ENCODE results near the gene GRAMD2B.
"Not testable (repeated sequence)": the region's sequence is repeated elsewhere in the genome, so short reads cannot be mapped to it uniquely, and the experiment has no call there.

GRAMD2B gene

DNA sequence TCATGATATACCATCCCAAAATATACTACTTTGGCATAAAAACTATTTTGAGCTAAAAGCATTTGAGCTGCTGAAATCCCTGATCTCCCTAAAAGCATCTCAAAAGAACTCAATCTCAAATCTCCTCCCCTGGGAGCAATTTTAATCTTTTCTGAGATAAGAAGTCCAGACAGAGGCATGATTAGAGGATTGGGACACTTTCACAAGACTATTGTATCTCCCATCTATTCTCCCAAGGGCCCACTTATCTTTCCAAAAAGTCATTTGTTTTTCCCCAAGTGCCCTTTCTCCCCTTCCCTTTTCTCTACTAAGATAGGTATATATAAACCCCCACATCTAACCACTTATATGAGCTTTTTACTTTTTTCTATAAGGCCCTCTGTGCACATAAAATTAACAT, 92.1 kb downstream of the GRAMD2B start:
- DNase-seq: peak; percentile 51 to 63

DNA sequence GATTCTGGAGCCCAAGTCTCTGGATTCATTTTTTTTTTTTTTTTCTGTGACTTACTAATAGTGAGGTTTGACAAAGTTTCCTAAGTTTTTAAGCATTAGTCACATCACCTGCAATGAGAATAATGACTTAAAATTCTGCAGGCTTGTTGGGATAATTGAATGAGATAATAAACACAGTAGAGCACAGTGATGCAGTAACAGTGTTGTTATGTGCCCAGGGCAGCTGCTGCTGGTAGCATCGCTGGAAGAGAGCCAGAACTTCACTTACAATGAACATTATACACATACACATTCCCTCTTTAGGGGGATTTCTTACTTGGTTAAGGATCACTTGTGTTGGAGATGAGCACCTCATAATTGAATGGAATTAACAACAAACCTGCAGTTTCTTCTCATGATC, 92.9 kb downstream of the GRAMD2B start:
- DNase-seq: peak; percentile 64 to 88

DNA sequence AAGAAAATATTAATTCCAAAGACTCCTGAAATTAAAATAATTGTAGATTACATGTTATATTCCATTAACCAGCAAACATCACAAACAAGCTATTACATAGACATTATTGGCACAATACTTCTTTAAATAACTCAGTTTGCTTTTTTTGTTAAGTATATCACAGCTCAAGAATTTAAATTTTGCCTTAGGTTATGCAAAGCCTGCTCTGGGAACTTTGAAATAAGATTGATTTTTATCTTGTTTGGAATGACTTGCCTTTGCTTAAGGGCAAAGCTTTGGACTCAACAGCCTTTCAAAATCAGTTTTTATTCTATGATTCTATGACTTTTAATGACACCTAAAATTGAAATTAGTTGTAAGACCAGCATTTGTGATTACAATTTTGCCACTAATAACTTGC, 93.6 kb downstream of the GRAMD2B start:
- no peak for DNase-seq

DNA sequence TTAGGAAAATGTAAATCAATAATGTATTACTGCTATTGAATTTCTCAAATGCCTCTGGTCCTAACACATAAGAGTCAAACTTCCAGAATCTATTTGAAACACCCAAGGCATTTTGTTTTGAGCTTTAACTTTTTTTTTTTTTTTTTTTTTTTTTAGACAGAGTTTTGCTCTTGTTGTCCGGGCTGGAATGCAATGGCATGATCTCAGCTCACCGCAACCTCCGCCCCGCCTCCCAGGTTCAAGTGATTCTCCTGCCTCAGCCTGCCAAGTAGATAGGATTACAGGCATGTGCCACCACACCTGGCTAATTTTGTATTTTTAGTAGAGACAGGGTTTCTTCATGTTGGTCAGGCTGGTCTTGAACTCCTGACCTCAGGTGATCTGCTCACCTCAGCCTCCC, 96.0 kb downstream of the GRAMD2B start:
- not testable (repeated sequence) for DNase-seq

DNA sequence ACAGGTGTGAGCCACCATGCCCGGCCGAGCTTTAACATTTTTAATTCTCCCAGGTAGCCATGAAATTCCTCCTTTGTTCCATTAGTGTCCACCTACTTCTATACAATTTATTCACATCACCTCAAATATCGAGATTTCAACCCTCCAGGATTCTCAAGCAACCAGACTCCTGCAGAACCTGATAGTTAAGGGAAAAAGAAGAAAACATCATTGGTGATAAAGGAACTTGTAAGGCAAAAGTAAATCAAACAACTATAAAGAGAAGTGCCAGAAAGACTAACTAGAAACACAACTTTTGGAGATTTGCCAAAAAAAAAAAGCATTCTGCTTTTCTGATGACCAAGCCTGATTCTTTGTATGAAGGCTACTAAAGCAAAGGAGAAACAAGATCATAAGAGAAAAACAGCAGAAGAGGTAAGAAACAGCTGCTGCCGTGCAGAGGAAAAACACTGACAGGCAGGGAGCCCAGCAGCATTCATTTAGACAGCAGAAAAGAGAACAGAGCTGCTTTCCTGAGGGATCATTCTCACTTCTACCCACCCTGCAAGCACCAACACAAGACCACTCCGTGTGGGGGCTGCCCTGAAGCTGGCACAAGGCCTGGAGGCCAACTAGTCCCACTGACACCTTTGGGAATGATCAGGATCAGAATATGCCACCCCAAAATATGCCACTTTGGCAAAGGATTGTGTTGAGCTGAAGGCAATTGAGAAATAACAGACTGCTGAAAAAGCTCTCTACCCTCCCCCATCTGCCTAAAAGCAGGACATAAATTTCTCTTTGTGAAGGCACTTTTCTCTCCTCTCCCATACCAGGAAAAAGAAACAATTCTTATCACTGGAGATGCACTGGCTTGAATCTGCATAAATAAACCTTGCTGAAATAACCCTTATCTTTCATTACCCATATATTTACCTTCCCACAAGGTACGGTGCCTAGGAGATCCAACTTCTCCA, 96.7 kb downstream of the GRAMD2B start:
- no peak for DNase-seq

DNA sequence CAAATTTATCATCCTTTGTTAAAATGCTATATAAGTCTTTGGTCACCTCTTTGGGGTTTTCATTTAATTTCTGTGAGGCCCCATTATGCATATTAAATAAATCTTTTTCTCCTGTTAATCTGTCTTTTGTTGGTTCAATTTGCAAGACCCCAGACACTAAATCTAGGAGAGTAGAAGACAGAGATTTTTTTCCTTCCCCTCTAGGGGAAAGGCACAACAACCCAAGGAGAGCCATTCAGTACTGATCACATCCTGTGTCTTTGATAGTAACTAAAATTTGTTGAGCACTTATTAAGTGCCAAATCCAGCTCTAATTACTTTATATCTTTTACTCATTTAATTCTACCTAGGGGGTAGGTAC, 97.4 kb downstream of the GRAMD2B start:
- no peak for DNase-seq

DNA sequence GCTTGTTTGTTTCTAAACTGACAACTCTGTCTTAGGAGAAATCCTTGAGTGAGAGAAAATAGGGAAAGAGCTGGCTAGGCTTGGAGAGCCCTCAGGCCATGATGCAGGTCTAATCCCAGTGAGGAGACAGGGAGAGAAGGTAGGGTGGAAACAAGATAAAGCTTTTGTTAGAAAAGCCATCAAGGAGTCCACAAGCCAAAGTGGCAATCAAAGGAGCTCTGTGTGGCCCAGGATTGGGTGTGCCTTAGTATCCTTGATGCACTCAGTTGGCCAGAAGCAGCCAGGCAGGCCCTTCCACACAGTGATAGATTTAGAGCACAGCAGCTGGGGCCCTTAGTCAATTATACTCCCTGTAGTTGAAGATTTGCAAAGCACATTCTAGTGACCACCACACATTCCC, 97.9 kb downstream of the GRAMD2B start:
- no peak for DNase-seq

DNA sequence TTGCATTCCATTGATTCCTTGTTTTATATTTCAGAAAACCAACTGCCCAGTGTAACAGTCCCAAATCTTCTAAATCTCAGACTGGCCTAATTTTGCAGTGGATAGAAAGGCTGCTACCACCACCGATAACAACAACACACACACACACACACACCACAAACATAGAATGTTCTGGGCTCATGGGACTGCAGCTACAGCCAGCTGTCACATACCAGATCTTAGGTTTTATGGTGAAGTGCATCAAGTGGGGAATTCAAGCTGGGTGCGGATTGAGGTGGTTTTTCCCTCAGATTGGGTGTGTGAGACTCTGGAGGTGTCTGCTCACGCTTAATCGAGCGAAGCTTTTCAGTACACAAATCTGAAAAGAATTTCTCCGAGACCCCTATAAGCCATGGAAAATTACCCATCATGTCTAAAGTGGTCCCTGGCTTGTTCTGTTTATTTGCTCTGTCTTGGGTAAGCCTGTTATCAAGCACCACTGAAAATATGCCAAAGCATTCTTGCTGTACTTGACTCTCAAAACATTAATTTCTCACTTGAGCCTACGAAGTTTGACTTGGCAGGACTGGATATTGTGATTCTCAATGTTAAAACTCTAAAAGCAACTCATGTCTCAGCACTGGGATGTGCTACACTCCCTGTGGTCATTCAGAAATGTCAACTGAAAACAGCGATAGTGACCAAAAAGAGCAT, 100.8 kb downstream of the GRAMD2B start:
- DNase-seq: no peak

DNA sequence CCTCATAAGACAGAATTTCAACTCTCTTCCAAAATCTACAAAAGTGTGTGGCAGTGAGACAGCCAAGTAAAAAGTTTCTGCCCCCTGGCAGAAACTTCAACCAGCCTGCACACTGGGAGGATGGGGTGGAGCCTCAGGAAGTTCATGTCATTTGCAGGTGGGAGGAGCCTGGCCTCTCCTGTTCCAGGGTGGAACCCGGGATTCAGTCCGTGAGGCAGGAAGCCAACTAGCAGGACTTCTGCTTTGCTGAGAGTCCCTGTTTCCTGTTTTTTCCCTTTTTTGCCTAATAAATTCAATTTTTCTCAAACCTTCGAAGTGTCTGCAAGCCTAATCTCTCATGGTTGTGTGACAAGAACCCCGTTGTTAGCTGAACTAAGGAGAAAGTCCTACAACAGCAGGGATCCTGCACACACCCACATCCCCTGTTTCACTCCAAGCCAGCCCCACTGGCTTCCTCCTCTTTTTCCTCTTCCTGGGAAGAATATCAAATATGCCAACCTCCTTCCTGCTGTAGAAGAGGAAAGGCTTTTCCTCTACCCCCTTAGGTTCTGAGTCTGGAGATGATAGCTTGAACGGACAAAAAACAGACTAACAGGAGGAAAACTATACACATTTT, 102.5 kb downstream of the GRAMD2B start:
- DNase-seq: no peak

DNA sequence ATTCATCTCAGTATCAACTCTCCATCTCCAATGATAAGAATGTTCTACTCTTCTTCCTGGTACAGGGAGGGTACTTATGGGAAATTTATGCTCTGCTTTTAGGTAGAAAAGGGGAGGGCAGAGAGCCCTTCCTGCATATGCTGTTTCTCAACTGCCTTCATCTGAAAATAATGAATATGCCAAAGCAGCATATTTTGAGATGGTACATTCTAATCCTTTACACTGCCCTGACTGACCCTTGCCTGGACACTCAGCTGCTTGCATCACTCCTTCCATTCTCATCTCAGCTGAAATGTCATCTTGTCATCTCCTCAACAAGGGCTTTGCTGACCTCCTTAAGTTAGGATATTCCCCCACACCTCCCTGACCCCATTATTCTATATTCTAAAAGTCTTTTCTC, 103.3 kb downstream of the GRAMD2B start:
- DNase-seq: no peak

DNA sequence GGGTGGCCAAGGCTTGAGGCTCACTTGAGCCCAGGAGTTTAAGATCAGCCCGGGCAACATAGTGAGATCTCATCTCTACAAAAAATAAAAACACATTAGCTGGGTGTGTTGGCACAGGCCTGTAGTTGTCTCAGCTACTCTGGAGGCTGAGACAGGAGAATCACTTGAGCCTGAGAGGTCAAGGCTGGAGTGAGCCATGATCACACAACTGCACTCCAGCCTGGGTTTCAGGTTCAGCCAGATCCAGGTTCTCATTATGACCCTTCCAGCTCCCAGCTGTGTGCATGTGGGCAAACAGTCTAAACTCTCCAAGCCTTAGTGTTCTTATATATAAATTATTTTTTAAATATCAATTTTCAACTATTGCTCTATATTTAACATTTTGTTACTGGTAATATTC, 103.9 kb downstream of the GRAMD2B start:
- DNase-seq: no peak

DNA sequence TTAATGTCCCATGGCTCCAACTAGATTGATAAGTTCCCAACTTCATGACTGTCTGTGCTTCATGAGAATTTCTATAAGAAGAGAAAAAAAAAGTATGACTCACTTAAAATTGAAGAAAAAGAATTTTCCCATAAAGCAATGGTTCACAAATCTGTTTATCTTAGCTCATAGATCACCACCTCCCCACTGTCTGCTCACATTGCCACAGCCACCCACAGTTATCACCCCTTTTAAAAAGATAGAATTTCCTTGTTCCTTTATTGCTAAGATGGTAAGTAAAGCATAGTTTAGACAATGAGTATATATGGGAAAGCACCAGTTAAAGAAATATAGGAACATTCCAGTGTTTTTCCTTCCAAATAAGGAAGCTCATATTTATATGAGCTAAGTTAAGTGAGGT, 104.7 kb downstream of the GRAMD2B start:
- no peak for DNase-seq

DNA sequence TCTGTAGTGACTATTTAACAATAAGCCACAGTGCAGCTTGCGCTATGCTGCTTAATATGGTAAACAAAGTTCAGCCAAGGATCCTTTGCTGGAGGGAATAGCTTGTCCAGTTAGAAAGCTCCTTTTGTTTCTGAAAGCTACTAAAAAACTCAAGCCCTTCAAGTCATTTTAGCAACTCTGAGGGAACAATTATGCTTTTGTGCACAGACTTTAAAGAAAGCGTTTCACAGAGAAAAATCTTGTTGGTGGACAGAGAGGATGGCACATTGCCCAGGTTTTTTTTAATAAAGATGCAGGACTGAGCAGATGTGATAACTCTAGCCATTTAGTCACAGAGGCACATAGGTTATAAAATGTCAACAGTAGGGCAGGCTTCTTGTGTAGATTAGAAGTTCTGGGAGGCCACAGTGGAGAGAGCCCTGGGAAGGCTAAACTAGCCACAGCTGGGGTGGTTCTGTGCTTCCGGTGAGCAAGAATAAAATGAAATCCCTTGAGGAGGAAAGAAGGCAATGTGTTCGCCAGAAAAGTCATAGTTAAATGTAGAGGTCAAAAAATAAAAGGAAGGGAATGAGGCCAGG, 108.4 kb downstream of the GRAMD2B start:
- no peak for DNase-seq

DNA sequence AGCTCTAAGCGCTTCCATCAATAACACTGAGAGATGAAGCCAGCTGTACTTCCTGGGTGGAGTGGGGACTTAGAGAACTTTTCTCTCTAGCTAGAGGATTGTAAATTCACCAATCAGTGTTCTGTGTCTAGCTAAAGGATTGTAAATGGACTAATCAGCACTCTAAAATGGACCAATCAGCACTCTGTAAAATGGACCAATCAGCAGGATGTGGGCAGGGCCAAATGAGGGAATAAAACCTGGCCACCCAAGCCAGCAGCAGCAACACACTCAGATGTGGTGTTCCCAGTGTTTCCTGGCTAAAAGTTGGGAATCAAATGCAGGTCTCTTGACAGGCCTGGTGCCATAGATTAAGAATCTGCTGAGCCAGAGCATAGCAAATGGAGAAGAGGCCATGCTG, 111.3 kb downstream of the GRAMD2B start:
- DNase-seq: no peak

DNA sequence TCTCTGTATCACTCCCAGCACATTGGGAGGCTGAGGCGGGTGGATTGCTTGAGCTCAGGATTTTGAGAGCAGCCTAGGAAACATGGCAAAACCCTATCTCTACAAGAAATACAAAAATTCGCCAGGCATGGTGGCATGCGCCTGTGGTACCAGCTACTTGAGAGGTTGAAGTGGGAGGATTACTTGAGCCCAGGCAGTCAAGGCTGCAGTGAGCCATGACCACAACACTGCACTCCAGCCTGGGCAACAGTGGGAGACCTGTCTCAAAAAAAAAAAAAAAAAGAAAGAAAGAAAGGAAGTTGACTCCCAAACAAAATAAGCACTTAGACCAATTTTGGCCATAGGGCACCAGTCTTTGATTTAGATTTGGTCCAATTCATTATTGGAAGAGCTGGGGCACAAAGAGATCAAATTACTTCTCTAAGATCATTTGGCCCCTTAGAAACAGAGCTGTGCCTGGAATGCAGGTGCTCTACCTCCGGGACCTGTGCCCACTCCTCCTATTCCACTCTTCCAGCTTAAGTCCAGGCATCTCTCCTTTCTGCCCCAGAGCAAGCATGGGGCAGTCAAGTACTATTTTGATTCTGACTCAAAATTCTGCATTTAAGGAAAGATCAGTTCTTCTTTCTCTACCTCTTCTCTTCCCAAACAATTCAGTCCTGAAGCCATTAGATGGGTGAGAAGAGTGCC, 112.8 kb downstream of the GRAMD2B start:
- DNase-seq: peak in 1 of 2 experiments; percentile 7

DNA sequence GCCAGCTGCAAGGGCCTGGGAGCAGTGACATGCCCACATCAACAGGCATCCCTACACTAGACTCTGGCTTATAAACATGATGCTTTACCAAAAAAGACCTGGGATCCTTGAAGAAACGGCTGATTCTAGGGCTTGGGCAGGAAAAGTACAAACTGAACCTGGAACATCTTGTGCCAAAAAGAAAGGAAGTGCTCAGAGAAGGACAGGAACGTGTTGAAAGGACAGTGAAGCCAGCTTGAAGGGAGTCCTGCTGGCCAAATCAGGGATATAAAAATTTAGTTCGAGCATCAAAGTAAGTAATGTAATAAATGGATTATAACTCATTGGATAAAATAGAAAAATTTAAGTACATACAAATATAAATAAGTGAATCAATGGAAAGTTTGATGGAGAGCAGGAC, 113.7 kb downstream of the GRAMD2B start:
- no peak for DNase-seq

DNA sequence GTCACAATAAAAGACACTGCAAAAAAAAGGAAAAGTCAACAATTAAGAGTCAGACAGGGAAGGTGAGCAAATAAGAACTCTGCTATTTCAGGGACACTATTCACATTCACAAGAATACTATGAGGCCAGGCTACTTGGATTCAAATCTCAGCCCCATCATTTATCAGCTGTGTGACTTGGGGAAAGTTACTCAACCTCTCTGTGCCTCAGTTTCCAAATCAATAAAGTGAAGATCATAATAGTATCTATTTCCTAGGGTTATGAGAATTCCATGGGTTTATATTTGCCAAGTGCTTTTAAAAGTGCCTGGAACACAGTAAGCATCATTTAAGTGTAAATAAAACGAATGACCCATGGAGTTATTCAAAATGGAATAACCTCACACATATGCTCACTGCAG, 115.4 kb downstream of the GRAMD2B start:
- no peak for DNase-seq

DNA sequence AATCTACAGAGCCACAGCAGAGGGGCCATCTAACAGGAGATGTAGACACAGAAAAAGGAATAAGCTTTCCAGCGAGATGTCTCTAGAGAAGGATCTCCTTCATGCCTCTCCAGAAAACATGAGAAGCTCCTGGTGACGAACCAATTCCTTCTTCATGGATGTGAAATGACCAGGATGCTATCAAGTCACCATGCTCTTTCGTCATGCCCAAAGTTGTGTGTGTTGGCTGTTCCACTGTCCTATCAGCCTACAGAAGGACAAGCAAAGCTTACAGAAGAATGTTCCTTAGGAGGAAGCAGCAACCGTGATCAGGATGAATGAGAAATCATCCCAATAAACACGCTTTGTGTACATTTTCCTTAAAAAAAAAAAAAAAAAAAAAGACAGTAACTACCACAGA, 117.4 kb downstream of the GRAMD2B start:
- no peak for DNase-seq

DNA sequence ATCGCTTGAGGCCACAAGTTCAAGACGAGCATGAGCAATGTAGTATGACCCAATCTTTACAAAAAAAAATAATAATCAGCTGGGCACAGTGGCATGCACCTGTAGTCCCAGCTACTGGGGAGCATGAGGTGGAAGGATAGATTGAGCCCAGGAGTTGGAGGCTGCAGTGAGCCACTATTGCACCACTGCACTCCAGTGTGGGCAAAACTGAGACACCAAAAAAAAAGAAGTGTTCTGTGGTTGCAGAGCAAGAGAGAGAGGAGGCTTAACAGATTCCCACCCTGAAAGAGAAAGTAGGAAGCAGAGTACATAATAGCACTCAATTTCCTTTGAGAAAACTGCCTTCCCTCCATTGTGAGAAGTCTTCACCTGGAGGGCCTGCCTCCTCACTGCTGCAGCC, 119.2 kb downstream of the GRAMD2B start:
- DNase-seq: no peak

DNA sequence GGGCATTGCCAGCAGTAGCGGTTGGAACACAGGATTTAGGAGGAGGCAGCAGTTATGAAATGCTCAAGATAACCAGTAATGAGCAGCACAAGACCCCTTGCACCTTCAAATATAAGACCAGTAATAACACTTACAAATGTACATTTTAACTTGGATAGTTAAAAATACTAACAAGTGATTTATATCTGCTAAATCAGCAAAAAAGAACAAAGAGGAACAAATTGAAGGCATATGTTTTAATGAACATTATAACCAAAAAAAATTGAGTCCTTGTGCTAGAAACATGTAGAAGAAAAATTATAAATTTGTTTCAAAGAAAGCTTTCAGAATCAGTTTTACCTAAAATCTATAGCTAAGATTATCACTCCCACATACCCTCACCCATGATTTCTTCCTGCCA, 119.8 kb downstream of the GRAMD2B start:
- DNase-seq: no peak

DNA sequence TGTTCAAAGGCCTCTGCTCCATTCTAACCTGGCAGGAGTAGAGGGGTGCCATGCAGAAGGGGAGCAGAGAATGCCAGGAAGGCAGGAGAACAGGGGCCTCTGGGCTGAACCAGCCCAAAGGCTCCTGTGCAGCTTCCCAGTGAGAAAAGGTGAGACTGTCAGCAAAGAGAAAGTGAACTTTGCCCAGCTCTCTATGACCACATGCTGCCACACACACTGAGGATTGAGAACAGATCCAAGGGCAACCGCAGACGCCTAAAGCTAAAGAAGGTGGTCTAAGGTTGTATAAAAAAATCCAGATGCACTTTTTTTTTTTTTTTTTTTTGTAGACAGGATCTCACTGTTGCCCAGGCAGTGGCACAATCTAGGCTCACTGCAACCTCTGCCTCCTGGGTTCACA, 120.5 kb downstream of the GRAMD2B start:
- DNase-seq: no peak

Data from NCI-H524 (cell line).